GM20431 (cell line): Measurements from ENCODE around the gene ABCA9.
"Not testable (repeated sequence)": the region's sequence is repeated elsewhere in the genome, so short reads cannot be mapped to it uniquely, and the experiment has no call there.

Experiments
- in situ Hi-C: fragments of 300-500 bp; cut with MseI, MboI; formaldehyde crosslinking; loops from one replicate; pipeline ENCODE4 v1.15.0; 2020; ENCODE audit warnings: low sequenced_read_pairs; ENCODE audit not compliant: unreplicated experiment

Gene ABCA9

GRCh38 chr17:69044371-69044770 lies 16.4 kb downstream of the ABCA9 start:
- in situ Hi-C loops: no loop called here

GRCh38 chr17:69043098-69043734 lies 17.5 kb downstream of the ABCA9 start:
- in situ Hi-C loops: no loop called here

GRCh38 chr17:69042308-69042707 lies 18.4 kb downstream of the ABCA9 start:
- in situ Hi-C loops: no loop called here

GRCh38 chr17:69031839-69032238 lies 28.9 kb downstream of the ABCA9 start:
- in situ Hi-C loops: no loop called here

- in situ Hi-C loops: no loop called here
These were observed 30.6 kb downstream of the ABCA9 start for GRCh38 chr17:69030169-69030568.

- in situ Hi-C loops: no loop called here
These were observed 42.0 kb downstream of the ABCA9 start for GRCh38 chr17:69018687-69019086.

- in situ Hi-C loops: no loop called here
These were observed 42.6 kb downstream of the ABCA9 start for GRCh38 chr17:69018022-69018615.

GRCh38 chr17:69015631-69016030 lies 45.1 kb downstream of the ABCA9 start:
- in situ Hi-C loops: no loop called here

GRCh38 chr17:69012895-69013805 lies 47.6 kb downstream of the ABCA9 start:
- in situ Hi-C loops: no loop called here

GRCh38 chr17:69009930-69010329 lies 50.8 kb downstream of the ABCA9 start:
- in situ Hi-C loops: no loop called here

- in situ Hi-C loops: not testable (repeated sequence)
These were observed 56.0 kb downstream of the ABCA9 start for GRCh38 chr17:69004759-69005158.

- in situ Hi-C loops: not testable (repeated sequence)
These were observed 61.0 kb downstream of the ABCA9 start for GRCh38 chr17:68999743-69000142.

- in situ Hi-C loops: no loop called here
These were observed 67.6 kb downstream of the ABCA9 start for GRCh38 chr17:68993112-68993511.

- in situ Hi-C loops: no loop called here
These were observed 72.8 kb downstream of the ABCA9 start for GRCh38 chr17:68987966-68988365.

- in situ Hi-C loops: no loop called here
These were observed 79.4 kb downstream of the ABCA9 start for GRCh38 chr17:68981288-68981687.

GRCh38 chr17:68973098-68973846 lies 87.5 kb downstream of the ABCA9 start:
- in situ Hi-C loops: no loop called here

- in situ Hi-C loops: no loop called here
These were observed 88.5 kb downstream of the ABCA9 start for GRCh38 chr17:68972119-68972704.

- in situ Hi-C loops: no loop called here
These were observed 91.6 kb downstream of the ABCA9 start for GRCh38 chr17:68969101-68969500.

GRCh38 chr17:68963958-68964357 lies 96.8 kb downstream of the ABCA9 start:
- in situ Hi-C loops: no loop called here
